Astrocyte (in vitro differentiated cells and primary cell): ENCODE results near the gene GRIK1. TPM values are rescaled to one million over a fixed set of nuclear protein-coding genes. Genes with fewer than 3 reads are reported as not detected.

Experiments used
- DNase-seq: peaks from one replicate; pipeline ENCODE4 v3.0.0-alpha.2; 2010; ENCODE audit warnings: low read depth
- FAIRE-seq: peaks from 2 replicates; lab custom pipeline; 2011; peaks lifted over from hg19 to GRCh38; lab: Jason Lieb, UNC
- H2AFZ ChIP-seq: 2 replicates; pipeline ENCODE4 v1.6.0; 2012; ENCODE audit warnings: low read depth, low read length, inconsistent platforms
- H3K27ac ChIP-seq: 2 replicates; pipeline ENCODE4 v1.5.1; 2011; ENCODE audit warnings: low read depth, low read length, inconsistent platforms
- H3K27me3 ChIP-seq: 2 replicates; pipeline ENCODE4 v1.6.0; 2011; ENCODE audit warnings: low read length, inconsistent platforms; ENCODE audit not compliant: insufficient read depth
- H3K36me3 ChIP-seq: 2 replicates; pipeline ENCODE4 v1.5.1; 2011; ENCODE audit warnings: low read length, inconsistent platforms; ENCODE audit not compliant: insufficient read depth
- H3K4me1 ChIP-seq: 2 replicates; pipeline ENCODE4 v1.5.1; 2011; ENCODE audit warnings: low read length, inconsistent platforms; ENCODE audit not compliant: insufficient read depth
- H3K4me2 ChIP-seq: 2 replicates; pipeline ENCODE4 v1.6.0; 2012; ENCODE audit warnings: low read length, inconsistent platforms
- H3K4me3 ChIP-seq: 2 replicates; pipeline ENCODE4 v1.5.1; 2011; ENCODE audit warnings: low read depth, mild to moderate bottlenecking, low read length, inconsistent platforms; ENCODE audit not compliant: insufficient read depth
- H3K79me2 ChIP-seq: 2 replicates; pipeline ENCODE4 v1.6.0; 2012; ENCODE audit warnings: mild to moderate bottlenecking, low read length, inconsistent platforms; ENCODE audit not compliant: insufficient read depth
- H3K9ac ChIP-seq: 2 replicates; pipeline ENCODE4 v1.6.0; 2012; ENCODE audit warnings: mild to moderate bottlenecking, low read length, inconsistent platforms
- H3K9me3 ChIP-seq: 2 replicates; pipeline ENCODE4 v1.5.1; 2012; ENCODE audit warnings: low read depth, mild to moderate bottlenecking, low read length, inconsistent platforms; ENCODE audit not compliant: insufficient read depth
- H4K20me1 ChIP-seq: 2 replicates; pipeline ENCODE4 v1.6.0; 2012; ENCODE audit warnings: low read length, inconsistent platforms; ENCODE audit not compliant: insufficient read depth
- H3K27ac Mint-ChIP-seq: one replicate; pipeline ENCODE4 v1.8.0; 2021; ENCODE audit warnings: mild to moderate bottlenecking, mixed read lengths; ENCODE audit not compliant: unreplicated experiment
- H3K27me3 Mint-ChIP-seq: one replicate; pipeline ENCODE4 v1.8.0; 2021; ENCODE audit warnings: low read depth, mixed read lengths; ENCODE audit not compliant: unreplicated experiment
- H3K36me3 Mint-ChIP-seq: one replicate; pipeline ENCODE4 v1.8.0; 2021; ENCODE audit warnings: low read depth, mixed read lengths; ENCODE audit not compliant: unreplicated experiment
- H3K4me1 Mint-ChIP-seq: one replicate; pipeline ENCODE4 v1.8.0; 2021; ENCODE audit warnings: low read depth, mixed read lengths; ENCODE audit not compliant: unreplicated experiment
- H3K4me3 Mint-ChIP-seq: one replicate; pipeline ENCODE4 v1.8.0; 2021; ENCODE audit warnings: mild to moderate bottlenecking, moderate library complexity, mixed read lengths; ENCODE audit not compliant: unreplicated experiment
- H3K9me3 Mint-ChIP-seq: one replicate; pipeline ENCODE4 v1.8.0; 2021; ENCODE audit warnings: mild to moderate bottlenecking, mixed read lengths; ENCODE audit not compliant: unreplicated experiment
- EZH2 ChIP-seq: IDR thresholded peaks from 2 replicates; pipeline ENCODE4 v1.6.1; 2012; ENCODE audit warnings: mild to moderate bottlenecking, low read length, inconsistent platforms; ENCODE audit not compliant: insufficient read depth
- total RNA-seq: library from RNA; stranded (reverse); gene quantifications from 2 replicates; pipeline ENCODE4 v1.2.1, GENCODE V29; 2021
- TF ChIP-seq, protein P1 (sequence below): IDR thresholded peaks from 2 replicates; pipeline ENCODE4 v1.5.1; 2011; ENCODE audit warnings: low read depth, mild to moderate bottlenecking, inconsistent platforms, low read length, moderate library complexity; ENCODE audit not compliant: insufficient read depth

The GRIK1 gene
- total RNA-seq, 1 donor from 2014 or later: not detected

GRCh38 chr21:29638761-29639327 lies 301.0 kb downstream of the GRIK1 start:
- no peak for FAIRE-seq

DNA sequence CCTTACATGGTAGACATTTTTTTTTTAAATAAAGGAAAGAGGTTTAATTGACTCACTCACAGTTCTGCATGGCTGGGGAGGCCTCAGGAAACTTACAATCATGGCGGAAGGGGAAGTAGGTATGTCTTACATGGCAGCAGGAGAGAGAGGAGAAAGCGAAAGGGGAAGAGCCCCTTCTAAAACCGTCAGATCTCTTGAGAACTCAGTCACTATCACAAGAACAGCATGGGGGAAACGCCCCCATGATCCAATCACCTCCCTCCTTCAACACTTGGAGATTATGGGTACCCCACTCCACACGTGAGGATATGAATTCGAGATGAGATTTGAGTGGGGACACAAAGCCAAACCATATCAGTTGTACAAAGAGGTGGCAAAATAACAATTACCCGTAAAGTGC lies 301.7 kb downstream of the GRIK1 start:
- FAIRE-seq: no peak

More at GRCh38 chr21:29638761-29639327, 301.0 kb downstream of the GRIK1 start:
- H3K27ac Mint-ChIP-seq: no peak overlapping the region
- H3K9ac ChIP-seq: no peak overlapping the region
- TF ChIP-seq EZH2: no peak
- TF ChIP-seq, protein P1, sequence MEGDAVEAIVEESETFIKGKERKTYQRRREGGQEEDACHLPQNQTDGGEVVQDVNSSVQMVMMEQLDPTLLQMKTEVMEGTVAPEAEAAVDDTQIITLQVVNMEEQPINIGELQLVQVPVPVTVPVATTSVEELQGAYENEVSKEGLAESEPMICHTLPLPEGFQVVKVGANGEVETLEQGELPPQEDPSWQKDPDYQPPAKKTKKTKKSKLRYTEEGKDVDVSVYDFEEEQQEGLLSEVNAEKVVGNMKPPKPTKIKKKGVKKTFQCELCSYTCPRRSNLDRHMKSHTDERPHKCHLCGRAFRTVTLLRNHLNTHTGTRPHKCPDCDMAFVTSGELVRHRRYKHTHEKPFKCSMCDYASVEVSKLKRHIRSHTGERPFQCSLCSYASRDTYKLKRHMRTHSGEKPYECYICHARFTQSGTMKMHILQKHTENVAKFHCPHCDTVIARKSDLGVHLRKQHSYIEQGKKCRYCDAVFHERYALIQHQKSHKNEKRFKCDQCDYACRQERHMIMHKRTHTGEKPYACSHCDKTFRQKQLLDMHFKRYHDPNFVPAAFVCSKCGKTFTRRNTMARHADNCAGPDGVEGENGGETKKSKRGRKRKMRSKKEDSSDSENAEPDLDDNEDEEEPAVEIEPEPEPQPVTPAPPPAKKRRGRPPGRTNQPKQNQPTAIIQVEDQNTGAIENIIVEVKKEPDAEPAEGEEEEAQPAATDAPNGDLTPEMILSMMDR: no peak
- H3K4me1 Mint-ChIP-seq: no peaks in the 10 kb centered on the region
- no peaks in the 10 kb centered on the region for H3K4me1 ChIP-seq
- no peak overlapping the region for H2AFZ ChIP-seq
- no peaks in the 10 kb centered on the region for H3K27me3 ChIP-seq
- H3K9me3 ChIP-seq: no peaks in the 10 kb centered on the region
- no peak overlapping the region for H3K27ac ChIP-seq
- H4K20me1 ChIP-seq: no peaks in the 10 kb centered on the region
- no peak for DNase-seq
- H3K79me2 ChIP-seq: no peaks in the 10 kb centered on the region
- no peak overlapping the region for H3K4me3 ChIP-seq
- H3K4me2 ChIP-seq: no peak overlapping the region
- H3K4me3 Mint-ChIP-seq: no peak overlapping the region
- H3K27me3 Mint-ChIP-seq: no peaks in the 10 kb centered on the region
- H3K36me3 Mint-ChIP-seq: no peaks in the 10 kb centered on the region
- H3K36me3 ChIP-seq: no peaks in the 10 kb centered on the region
- no peaks in the 10 kb centered on the region for H3K9me3 Mint-ChIP-seq

DNA sequence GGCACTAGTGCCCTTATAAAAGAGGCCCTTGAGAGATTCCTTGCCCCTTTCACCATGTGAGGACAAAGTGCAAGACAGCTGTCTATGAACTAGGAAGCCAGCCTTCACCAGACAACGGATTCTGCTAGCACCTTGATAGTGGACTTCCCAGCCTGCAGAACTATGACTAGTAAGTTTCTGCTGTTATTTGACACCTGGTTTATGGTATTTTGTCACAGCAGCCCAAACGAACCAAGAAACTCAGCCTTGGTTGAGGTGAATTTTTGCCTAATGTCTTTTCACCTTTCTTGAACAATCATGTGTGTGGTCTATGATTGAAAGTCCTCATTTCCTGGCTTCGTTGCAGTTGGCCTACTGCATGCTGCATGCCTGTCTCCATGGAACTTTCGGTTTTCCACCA lies 302.2 kb downstream of the GRIK1 start:
- no peak overlapping the region for H2AFZ ChIP-seq
- H3K27ac Mint-ChIP-seq: no peak overlapping the region
- TF ChIP-seq, protein P1: no peak
- TF ChIP-seq EZH2: no peak
- no peaks in the 10 kb centered on the region for H3K9me3 Mint-ChIP-seq
- no peak overlapping the region for H3K27ac ChIP-seq
- no peaks in the 10 kb centered on the region for H4K20me1 ChIP-seq
- no peak overlapping the region for H3K4me3 ChIP-seq
- no peak overlapping the region for H3K4me3 Mint-ChIP-seq
- DNase-seq (no peak), FAIRE-seq (no peak)
- H3K36me3 ChIP-seq: no peaks in the 10 kb centered on the region
- H3K9ac ChIP-seq: no peak overlapping the region
- H3K27me3 Mint-ChIP-seq: no peaks in the 10 kb centered on the region
- H3K4me1 Mint-ChIP-seq: no peaks in the 10 kb centered on the region
- no peaks in the 10 kb centered on the region for H3K4me1 ChIP-seq
- H3K27me3 ChIP-seq: no peaks in the 10 kb centered on the region
- H3K79me2 ChIP-seq: no peaks in the 10 kb centered on the region
- no peaks in the 10 kb centered on the region for H3K9me3 ChIP-seq
- H3K36me3 Mint-ChIP-seq: no peaks in the 10 kb centered on the region
- no peak overlapping the region for H3K4me2 ChIP-seq

More for the DNA sequence above, 301.7 kb downstream of the GRIK1 start:
- Histone ChIP-seq H3K9ac (no peak overlapping the region), H3K9me3 (no peaks in the 10 kb centered on the region), H3K36me3 (no peaks in the 10 kb centered on the region), H3K27ac (no peak overlapping the region), H2AFZ (no peak overlapping the region), H3K79me2 (no peaks in the 10 kb centered on the region), H4K20me1 (no peaks in the 10 kb centered on the region), H3K4me3 (no peak overlapping the region), H3K4me1 (no peaks in the 10 kb centered on the region), H3K4me2 (no peak overlapping the region), H3K27me3 (no peaks in the 10 kb centered on the region)
- Mint-ChIP-seq H3K36me3 (no peaks in the 10 kb centered on the region), H3K4me1 (no peaks in the 10 kb centered on the region), H3K27ac (no peak overlapping the region), H3K4me3 (no peak overlapping the region), H3K9me3 (no peaks in the 10 kb centered on the region), H3K27me3 (no peaks in the 10 kb centered on the region)
- TF ChIP-seq, protein P1: no peak
- TF ChIP-seq EZH2: no peak
- DNase-seq: no peak
